Uterus (tissue), 2 donors: ENCODE data around the gene FAM83D.

Experiments
- CTCF ChIP-seq, 4 experiments: fragments of 200-600 bp in 2 of 4; fragments of 450-650 bp in 2 of 4; sonication (generic) in 2 of 4; IDR thresholded peaks; one replicate each; pipeline ENCODE4 v1.5.1; 2016 to 2019; ENCODE audit warnings: antibody characterized with exemption in 4 of 4, mild to moderate bottlenecking in 2 of 4, moderate library complexity in 1 of 4
- POLR2A ChIP-seq, 2 donors: fragments of 450-650 bp; IDR thresholded peaks; one replicate each; pipeline ENCODE4 v1.6.1; 2016; ENCODE audit warnings: antibody characterized with exemption in 2 of 2, mild to moderate bottlenecking in 1 of 2, moderate library complexity in 1 of 2

DNA sequence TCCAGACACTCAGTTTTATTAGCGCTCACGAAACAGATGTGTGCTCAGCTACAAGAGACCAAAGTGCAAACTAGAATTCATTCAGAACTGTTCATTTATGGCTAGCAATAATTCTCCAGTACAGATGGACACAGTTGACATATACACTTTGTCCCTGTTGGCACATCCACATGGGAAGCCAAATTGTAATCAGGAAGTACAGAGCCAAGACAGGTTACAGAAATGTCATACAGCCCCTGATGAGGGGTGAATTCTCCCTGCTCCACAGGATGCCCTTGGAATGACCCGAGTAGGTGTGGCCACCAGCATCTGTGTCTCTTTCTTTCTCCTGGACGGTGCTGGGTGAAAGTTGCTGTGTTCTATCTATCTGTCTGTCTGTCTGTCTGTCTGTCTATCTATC lies 43.5 kb downstream of the FAM83D start:
- no peak for TF ChIP-seq CTCF (IDR thresholded peaks at IDR 0.05)
- no peak for TF ChIP-seq POLR2A (IDR thresholded peaks at IDR 0.05)
